AG09309 (cell line): ENCODE measurements around the gene EPHA6.

Source experiments
- DNase-seq: peaks from one replicate; pipeline ENCODE4 v3.0.0-alpha.2; 2010; ENCODE audit warnings: low read depth
- H3K4me3 ChIP-seq: 2 replicates; pipeline ENCODE4 v1.5.1; 2011; ENCODE audit warnings: mild to moderate bottlenecking, low read depth, low read length, moderate library complexity; ENCODE audit not compliant: control insufficient read depth
- TF ChIP-seq, protein P1 (sequence below): IDR thresholded peaks from 2 replicates; pipeline ENCODE4 v1.5.1; 2011; ENCODE audit warnings: mild to moderate bottlenecking, low read depth, low read length, inconsistent platforms; ENCODE audit not compliant: insufficient read depth, control insufficient read depth; ENCODE audit errors: missing control alignments

The EPHA6 gene

DNA sequence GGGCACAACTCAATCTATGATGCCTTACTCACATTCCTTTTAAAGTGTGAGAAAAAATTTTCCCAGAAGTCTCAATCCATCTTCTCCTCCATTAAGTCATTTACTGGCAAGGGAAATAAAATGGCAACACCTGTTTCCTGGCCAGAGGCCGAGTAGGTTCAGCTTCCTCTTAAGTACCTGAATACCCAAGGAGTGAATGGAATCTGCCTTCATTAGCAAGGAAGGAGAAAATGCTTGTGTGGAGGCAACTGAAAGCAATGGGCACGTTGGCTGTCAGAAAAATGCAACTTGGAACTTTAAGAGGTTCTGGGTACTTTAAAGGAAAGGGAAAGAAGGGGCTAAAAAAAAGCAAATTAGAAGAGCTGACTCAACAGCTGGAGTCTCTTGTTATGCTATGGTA, 526.5 kb downstream of the EPHA6 start:
- TF ChIP-seq, protein P1, sequence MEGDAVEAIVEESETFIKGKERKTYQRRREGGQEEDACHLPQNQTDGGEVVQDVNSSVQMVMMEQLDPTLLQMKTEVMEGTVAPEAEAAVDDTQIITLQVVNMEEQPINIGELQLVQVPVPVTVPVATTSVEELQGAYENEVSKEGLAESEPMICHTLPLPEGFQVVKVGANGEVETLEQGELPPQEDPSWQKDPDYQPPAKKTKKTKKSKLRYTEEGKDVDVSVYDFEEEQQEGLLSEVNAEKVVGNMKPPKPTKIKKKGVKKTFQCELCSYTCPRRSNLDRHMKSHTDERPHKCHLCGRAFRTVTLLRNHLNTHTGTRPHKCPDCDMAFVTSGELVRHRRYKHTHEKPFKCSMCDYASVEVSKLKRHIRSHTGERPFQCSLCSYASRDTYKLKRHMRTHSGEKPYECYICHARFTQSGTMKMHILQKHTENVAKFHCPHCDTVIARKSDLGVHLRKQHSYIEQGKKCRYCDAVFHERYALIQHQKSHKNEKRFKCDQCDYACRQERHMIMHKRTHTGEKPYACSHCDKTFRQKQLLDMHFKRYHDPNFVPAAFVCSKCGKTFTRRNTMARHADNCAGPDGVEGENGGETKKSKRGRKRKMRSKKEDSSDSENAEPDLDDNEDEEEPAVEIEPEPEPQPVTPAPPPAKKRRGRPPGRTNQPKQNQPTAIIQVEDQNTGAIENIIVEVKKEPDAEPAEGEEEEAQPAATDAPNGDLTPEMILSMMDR, result no peak
- no peak for DNase-seq
- H3K4me3 ChIP-seq, result no peak overlapping the region

DNA sequence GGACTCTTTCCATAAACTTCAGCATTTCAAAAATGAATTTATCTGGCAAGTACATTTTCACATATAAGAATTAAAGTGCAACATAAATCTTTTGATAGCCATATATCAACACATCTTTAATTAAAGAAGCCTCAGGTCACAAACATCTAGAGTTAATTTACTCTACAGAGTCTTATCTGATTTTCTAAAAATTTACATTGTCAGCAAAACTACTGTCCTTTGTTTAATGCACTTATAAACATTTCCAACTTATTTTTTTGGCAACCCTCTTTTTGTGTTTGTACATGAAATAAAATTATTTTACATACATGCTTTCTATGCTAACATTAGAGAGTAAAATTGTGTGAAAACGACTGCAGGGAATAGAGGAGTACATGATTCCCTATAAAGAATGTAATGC, 533.4 kb downstream of the EPHA6 start:
- no peak for DNase-seq
- TF ChIP-seq, protein P1, result no peak
- H3K4me3 ChIP-seq, result no peak overlapping the region

DNA sequence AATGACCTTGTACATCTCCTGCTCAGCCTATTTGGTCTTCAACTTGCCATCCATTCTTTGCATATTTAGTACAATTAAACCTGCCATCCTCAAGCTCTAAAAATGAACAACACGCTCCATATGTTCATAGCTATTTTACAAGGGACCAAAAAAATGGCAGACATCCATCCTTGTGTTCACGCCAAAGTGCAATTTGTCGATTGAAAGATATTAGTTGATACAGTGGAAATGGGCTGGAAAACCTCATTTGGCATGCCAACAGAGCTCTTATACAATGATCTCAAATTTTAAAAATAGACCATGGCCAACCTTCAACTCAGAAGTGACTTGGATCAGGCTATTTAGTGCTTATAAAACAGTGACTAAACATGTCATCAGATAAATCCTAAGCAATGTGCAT, 536.6 kb downstream of the EPHA6 start:
- DNase-seq, result no peak
- H3K4me3 ChIP-seq, result no peak overlapping the region
- TF ChIP-seq, protein P1, result no peak

DNA sequence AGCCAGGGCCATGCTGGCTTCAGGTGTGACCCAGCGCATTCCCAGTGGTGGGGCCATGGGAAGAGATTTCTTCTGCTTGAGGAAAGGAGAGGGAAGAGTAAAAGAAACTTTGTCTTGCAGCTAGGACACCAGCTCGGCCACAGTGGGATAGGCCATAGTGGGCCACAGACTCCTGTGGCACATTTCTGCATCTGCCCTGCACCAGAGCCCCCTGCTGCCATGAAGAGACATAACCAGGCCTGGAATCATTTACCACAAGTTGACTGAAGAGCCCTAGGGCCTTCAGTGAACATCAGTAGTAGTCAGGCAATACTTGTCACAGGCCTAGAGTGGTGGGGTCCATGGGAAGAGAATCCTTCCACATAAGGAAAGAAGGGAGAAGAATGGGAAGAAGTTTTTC, 538.8 kb downstream of the EPHA6 start:
- TF ChIP-seq, protein P1, result no peak
- DNase-seq, result no peak
- H3K4me3 ChIP-seq, result no peak overlapping the region

DNA sequence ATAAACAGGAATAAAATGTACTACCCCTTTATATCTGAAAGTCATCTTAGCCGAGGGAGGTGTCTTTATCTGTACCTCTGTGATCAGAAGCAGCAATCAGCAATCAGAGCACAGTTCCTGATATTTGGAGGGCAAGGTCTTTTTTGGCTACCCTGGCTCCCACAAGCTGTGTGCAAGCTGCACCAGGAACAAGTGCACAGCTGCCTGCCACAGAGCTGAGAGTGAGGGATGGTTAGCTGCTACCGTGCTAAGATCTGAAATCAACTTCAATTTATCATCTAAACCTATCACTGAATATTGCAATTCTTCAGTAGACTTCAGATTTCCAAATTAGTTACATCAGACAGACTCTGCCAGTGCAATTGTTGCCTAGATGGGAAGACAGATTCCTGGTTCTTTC, 545.6 kb downstream of the EPHA6 start:
- no peak overlapping the region for H3K4me3 ChIP-seq
- TF ChIP-seq, protein P1, result no peak
- no peak for DNase-seq

DNA sequence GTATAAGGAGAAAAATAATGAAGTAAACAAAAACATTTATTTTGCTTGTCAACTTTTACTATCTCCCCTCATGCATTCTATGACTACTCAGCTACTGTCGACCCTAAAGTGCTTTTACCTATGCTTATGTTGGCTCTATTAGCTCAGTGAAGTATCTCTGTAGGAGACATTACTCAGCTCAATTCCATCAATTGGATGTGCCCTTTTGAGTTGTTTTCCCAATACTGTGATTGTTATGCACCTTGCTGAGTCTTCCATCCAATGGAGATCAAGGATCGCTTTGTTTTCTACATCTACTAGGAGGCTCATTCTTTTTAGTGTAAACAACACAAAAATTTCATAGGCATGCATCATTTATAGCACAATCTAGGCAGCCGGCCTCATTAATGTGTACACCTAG, 546.4 kb downstream of the EPHA6 start:
- H3K4me3 ChIP-seq, result no peak overlapping the region
- no peak for DNase-seq
- TF ChIP-seq, protein P1, result no peak

DNA sequence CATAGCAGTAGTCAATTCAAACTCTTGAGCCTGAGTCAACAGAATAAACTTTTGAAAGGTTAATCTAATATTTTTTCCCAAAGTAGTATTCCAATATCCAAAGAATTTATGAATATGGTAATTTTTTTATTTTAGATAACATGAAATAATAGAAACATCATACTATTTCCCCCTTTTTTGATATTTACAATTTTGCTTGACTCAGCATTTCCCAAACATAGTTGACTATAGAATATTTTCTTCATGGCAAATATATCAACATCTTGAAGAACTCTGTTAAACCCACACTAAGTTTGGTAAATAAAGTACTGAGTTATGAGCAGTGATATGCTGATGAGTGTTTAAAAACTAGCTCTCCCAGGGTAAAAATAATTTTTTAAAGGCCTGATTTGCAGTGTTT, 570.2 kb downstream of the EPHA6 start:
- TF ChIP-seq, protein P1, result no peak
- no peak for DNase-seq
- no peak overlapping the region for H3K4me3 ChIP-seq
